ENCODE data around the gene ABHD2.
"Not testable (repeated sequence)": the region's sequence is repeated elsewhere in the genome, so short reads cannot be mapped to it uniquely, and the experiment has no call there.

The ABHD2 gene

GRCh38 chr15:89141159-89141558, 52.9 kb downstream of the ABHD2 start:
- DNase-seq = not testable (repeated sequence)

GRCh38 chr15:89141885-89142284, 53.6 kb downstream of the ABHD2 start:
- no peak for DNase-seq

GRCh38 chr15:89142423-89142822, 54.2 kb downstream of the ABHD2 start:
- DNase-seq = no peak

GRCh38 chr15:89143503-89144162, 55.4 kb downstream of the ABHD2 start:
- no peak for DNase-seq

GRCh38 chr15:89144491-89144890, 56.2 kb downstream of the ABHD2 start:
- DNase-seq = no peak

- DNase-seq = no peak
Measured at GRCh38 chr15:89146366-89146765, 58.1 kb downstream of the ABHD2 start.

- DNase-seq = no peak
Measured at GRCh38 chr15:89148126-89148525, 59.9 kb downstream of the ABHD2 start.

- no peak for DNase-seq
Measured at GRCh38 chr15:89149501-89150101, 61.3 kb downstream of the ABHD2 start.

- no peak for DNase-seq
Measured at GRCh38 chr15:89150287-89150686, 62.0 kb downstream of the ABHD2 start.

- DNase-seq = no peak
Measured at GRCh38 chr15:89150762-89151664, 62.8 kb downstream of the ABHD2 start.

- no peak for DNase-seq
Measured at GRCh38 chr15:89155122-89155521, 66.9 kb downstream of the ABHD2 start.

- DNase-seq = no peak
Measured at GRCh38 chr15:89155656-89156055, 67.4 kb downstream of the ABHD2 start.

- no peak for DNase-seq
Measured at GRCh38 chr15:89157061-89157460, 68.8 kb downstream of the ABHD2 start.

GRCh38 chr15:89157918-89158564, 69.8 kb downstream of the ABHD2 start:
- DNase-seq = no peak

- no peak for DNase-seq
Measured at GRCh38 chr15:89161666-89162065, 73.4 kb downstream of the ABHD2 start.

GRCh38 chr15:89163271-89164055, 75.2 kb downstream of the ABHD2 start:
- no peak for DNase-seq

GRCh38 chr15:89164712-89165211, 76.5 kb downstream of the ABHD2 start:
- DNase-seq = no peak

- DNase-seq = no peak
Measured at GRCh38 chr15:89165677-89166076, 77.4 kb downstream of the ABHD2 start.

- peak; percentile 15 for DNase-seq
Measured at GRCh38 chr15:89167267-89168176, 79.3 kb downstream of the ABHD2 start.

GRCh38 chr15:89168316-89168833, 80.1 kb downstream of the ABHD2 start:
- DNase-seq = no peak

- DNase-seq = no peak
Measured at GRCh38 chr15:89170364-89170763, 82.1 kb downstream of the ABHD2 start.

All from CD4-positive, alpha-beta T cell treated with Interferon gamma for 1 hour (primary cell).